ENCODE results near the gene SLC25A47. TPM values are rescaled to one million over a fixed set of nuclear protein-coding genes. Genes with fewer than 3 reads are reported as not detected.
"Not testable (repeated sequence)": the region's sequence is repeated elsewhere in the genome, so short reads cannot be mapped to it uniquely, and the experiment has no call there.

Gene SLC25A47
- total RNA-seq, 1 experiment from 2014 or later: not detected

DNA sequence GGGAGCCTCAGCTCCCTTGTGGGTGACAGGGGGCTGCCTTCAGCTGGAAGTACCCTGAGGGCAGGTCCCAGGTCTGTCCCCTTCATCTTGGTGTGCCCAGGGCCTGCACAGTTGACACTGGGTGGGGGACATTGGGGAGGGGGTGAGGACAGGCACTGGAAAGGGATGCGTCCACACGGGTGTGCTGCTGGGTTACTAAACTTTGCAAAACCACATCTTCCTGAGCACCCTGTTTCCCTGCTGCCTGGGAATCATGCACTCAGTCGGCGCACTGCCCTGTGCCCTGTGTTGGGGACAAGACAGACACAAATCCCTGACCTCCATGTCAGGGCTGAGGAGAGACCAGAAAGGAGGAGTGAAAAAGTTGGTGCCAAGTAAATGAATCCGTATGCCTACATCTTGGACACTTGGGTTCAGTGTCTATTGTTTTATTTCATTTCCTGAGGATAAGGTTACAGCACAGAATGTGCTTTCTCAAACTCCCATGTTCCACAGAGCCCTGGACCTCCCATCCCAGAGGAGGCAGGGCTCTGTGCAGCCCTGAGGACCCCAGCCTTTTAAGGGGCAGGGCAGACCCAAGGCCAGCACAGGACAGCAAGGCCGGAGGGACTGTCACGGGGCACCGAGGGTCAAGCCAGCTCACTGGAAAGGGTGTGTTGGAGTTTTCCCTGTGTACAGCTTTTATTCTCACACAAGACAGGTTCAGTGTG, 14.0 kb upstream of the SLC25A47 start (continued):
- TF ChIP-seq, protein P1, sequence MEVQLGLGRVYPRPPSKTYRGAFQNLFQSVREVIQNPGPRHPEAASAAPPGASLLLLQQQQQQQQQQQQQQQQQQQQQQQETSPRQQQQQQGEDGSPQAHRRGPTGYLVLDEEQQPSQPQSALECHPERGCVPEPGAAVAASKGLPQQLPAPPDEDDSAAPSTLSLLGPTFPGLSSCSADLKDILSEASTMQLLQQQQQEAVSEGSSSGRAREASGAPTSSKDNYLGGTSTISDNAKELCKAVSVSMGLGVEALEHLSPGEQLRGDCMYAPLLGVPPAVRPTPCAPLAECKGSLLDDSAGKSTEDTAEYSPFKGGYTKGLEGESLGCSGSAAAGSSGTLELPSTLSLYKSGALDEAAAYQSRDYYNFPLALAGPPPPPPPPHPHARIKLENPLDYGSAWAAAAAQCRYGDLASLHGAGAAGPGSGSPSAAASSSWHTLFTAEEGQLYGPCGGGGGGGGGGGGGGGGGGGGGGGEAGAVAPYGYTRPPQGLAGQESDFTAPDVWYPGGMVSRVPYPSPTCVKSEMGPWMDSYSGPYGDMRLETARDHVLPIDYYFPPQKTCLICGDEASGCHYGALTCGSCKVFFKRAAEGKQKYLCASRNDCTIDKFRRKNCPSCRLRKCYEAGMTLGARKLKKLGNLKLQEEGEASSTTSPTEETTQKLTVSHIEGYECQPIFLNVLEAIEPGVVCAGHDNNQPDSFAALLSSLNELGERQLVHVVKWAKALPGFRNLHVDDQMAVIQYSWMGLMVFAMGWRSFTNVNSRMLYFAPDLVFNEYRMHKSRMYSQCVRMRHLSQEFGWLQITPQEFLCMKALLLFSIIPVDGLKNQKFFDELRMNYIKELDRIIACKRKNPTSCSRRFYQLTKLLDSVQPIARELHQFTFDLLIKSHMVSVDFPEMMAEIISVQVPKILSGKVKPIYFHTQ (CRISPR knock-in tag; IDR thresholded peaks at IDR 0.05): no peak
- TF ChIP-seq ZNF138 (CRISPR knock-in tag; conservative IDR thresholded peaks at IDR 0.05): no peak

DNA sequence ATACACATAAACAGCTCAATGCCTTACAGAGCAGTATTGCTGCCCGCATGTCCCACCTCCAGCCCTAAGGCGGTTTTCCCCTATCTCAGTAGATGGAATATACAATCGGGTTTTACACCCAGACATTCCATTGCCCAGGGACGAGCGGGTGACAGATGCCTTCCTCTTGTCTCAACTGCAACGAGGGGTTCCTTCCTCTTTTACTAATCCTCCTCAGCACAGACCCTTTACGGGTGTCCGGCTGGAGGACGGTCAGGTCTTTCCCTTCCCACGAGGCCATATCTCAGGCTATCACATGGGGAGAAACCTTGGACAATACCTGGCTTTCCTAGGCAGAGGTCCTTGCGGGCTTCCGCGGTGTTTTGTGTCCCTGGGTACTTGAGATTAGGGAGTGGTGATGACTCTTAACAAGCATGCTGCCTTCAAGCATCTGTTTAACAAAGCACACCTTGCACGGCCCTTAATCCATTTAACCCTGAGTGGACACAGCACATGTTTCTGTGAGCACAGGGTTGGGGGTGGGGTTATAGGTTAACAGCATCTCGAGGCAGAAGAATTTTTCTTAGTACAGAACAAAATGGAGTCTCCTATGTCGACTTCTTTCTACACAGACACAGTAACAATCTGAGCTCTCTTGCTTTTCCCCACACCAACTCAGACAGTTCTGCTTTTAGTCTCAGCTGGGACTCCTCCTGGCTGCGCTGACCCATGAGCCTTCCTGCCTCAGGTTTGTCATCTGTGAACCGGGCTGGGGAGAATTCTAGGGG, 10.8 kb upstream of the SLC25A47 start:
- DNase-seq (ENCODE audit: low spot score); H3K27me3 Mint-ChIP-seq (ENCODE audit: low read depth); H3K36me3 Mint-ChIP-seq; ATAC-seq; H3K27ac Mint-ChIP-seq; POLR2A ChIA-PET; H3K9me3 Mint-ChIP-seq; H3K4me3 Mint-ChIP-seq: not testable (repeated sequence)
- H3K4me1 Mint-ChIP-seq: peaks cover 35% of the 10 kb centered on the region
- CTCF ChIA-PET: interaction anchor here (0.5 to 1.3 kb wide), 2 partner anchors 9 to 42 kb away, joined by 3 to 4 read pairs; no protein-coding TSS in a partner anchor

DNA sequence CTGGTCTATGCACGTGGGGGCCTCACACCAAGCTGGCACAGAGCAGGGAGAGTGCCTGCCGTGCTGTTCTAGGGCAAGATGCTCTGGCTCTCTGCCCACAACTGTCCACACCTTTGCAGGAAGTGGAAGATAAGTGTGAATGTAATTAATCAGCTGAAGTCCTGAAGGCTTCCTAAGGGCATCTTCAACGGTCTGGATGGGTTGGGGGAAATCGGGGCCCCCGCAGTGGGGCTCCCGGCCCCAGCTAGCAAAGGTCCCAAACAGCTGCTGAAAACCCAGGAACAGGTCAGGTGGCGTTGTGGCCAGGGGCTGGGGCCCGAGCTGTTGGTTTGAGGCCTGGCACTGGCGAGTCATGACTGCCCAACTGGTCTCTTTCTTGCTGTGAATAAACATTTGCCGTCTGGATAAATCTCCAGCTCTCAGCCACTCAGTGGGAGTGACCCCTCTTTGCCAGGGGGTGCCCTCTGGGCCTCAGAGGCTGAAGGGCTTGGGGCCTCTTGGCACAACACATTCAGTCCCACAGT, 10.2 kb upstream of the SLC25A47 start:
- DNase-seq (ENCODE audit: low spot score) (no peak), ATAC-seq (no peak)
- H3K9me3 Mint-ChIP-seq: no peaks in the 10 kb centered on the region
- ChIA-PET POLR2A (interaction anchor here (0.6 kb wide), 1 partner anchor 710 kb away, joined by 9 read pairs; no protein-coding TSS in a partner anchor), CTCF (interaction anchor here (0.5 to 1.4 kb wide), 4 partner anchors 8 to 120 kb away, joined by 3 to 5 read pairs (median 3); no protein-coding TSS in a partner anchor)
- no peak for TF ChIP-seq SOX15 (CRISPR knock-in tag; IDR thresholded peaks at IDR 0.05)
- TF ChIP-seq CREM (CRISPR knock-in tag; IDR thresholded peaks at IDR 0.05): no peak
- no peak for TF ChIP-seq TCF7 (CRISPR knock-in tag; IDR thresholded peaks at IDR 0.05; ENCODE audit: low read depth)
- TF ChIP-seq, protein P2, sequence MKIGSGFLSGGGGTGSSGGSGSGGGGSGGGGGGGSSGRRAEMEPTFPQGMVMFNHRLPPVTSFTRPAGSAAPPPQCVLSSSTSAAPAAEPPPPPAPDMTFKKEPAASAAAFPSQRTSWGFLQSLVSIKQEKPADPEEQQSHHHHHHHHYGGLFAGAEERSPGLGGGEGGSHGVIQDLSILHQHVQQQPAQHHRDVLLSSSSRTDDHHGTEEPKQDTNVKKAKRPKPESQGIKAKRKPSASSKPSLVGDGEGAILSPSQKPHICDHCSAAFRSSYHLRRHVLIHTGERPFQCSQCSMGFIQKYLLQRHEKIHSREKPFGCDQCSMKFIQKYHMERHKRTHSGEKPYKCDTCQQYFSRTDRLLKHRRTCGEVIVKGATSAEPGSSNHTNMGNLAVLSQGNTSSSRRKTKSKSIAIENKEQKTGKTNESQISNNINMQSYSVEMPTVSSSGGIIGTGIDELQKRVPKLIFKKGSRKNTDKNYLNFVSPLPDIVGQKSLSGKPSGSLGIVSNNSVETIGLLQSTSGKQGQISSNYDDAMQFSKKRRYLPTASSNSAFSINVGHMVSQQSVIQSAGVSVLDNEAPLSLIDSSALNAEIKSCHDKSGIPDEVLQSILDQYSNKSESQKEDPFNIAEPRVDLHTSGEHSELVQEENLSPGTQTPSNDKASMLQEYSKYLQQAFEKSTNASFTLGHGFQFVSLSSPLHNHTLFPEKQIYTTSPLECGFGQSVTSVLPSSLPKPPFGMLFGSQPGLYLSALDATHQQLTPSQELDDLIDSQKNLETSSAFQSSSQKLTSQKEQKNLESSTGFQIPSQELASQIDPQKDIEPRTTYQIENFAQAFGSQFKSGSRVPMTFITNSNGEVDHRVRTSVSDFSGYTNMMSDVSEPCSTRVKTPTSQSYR (CRISPR knock-in tag; IDR thresholded peaks at IDR 0.05): no peak
- TF ChIP-seq ZBTB21 (CRISPR knock-in tag; IDR thresholded peaks at IDR 0.05; ENCODE audit: borderline replicate concordance): no peak
- TF ChIP-seq, protein P3, sequence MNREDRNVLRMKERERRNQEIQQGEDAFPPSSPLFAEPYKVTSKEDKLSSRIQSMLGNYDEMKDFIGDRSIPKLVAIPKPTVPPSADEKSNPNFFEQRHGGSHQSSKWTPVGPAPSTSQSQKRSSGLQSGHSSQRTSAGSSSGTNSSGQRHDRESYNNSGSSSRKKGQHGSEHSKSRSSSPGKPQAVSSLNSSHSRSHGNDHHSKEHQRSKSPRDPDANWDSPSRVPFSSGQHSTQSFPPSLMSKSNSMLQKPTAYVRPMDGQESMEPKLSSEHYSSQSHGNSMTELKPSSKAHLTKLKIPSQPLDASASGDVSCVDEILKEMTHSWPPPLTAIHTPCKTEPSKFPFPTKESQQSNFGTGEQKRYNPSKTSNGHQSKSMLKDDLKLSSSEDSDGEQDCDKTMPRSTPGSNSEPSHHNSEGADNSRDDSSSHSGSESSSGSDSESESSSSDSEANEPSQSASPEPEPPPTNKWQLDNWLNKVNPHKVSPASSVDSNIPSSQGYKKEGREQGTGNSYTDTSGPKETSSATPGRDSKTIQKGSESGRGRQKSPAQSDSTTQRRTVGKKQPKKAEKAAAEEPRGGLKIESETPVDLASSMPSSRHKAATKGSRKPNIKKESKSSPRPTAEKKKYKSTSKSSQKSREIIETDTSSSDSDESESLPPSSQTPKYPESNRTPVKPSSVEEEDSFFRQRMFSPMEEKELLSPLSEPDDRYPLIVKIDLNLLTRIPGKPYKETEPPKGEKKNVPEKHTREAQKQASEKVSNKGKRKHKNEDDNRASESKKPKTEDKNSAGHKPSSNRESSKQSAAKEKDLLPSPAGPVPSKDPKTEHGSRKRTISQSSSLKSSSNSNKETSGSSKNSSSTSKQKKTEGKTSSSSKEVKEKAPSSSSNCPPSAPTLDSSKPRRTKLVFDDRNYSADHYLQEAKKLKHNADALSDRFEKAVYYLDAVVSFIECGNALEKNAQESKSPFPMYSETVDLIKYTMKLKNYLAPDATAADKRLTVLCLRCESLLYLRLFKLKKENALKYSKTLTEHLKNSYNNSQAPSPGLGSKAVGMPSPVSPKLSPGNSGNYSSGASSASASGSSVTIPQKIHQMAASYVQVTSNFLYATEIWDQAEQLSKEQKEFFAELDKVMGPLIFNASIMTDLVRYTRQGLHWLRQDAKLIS (CRISPR knock-in tag; IDR thresholded peaks at IDR 0.05; ENCODE audit: borderline replicate concordance): no peak
- peaks cover 29% of the 10 kb centered on the region for H3K4me1 Mint-ChIP-seq
- no peaks in the 10 kb centered on the region for H3K36me3 Mint-ChIP-seq
- H3K4me3 Mint-ChIP-seq: no peak overlapping the region
- H3K27me3 Mint-ChIP-seq (ENCODE audit: low read depth): no peaks in the 10 kb centered on the region
- H3K27ac Mint-ChIP-seq: no peak overlapping the region; the same call in 1 of the 2 replicates
